B cell (primary cell): ENCODE measurements around the gene GSTO2. TPM values are rescaled to one million over a fixed set of nuclear protein-coding genes. Genes with fewer than 3 reads are reported as not detected.

Experiments used
- ATAC-seq: fragments of 200-7000 bp; cut with Tn5 transposase; one replicate; pipeline ENCODE4 v1.10.0; 2021; ENCODE audit warnings: low read depth, mild to moderate bottlenecking, moderate number of reproducible peaks, moderate library complexity
- CTCF ChIA-PET: fragments of 350-600 bp; sonication (Branson Sonifier 250); formaldehyde crosslinking; loops from one replicate; lab custom pipeline; 2021; ENCODE audit warnings: antibody characterized with exemption, inconsistent platforms; lab: Charles Lee
- POLR2A ChIA-PET: fragments of 350-600 bp; sonication (Branson Sonifier 250); formaldehyde crosslinking; loops from one replicate; lab custom pipeline; 2021; ENCODE audit warnings: antibody characterized with exemption; lab: Charles Lee
- DNase-seq: peaks from one replicate; pipeline ENCODE4 v3.0.0; 2013
- H2AFZ ChIP-seq: 2 replicates; pipeline ENCODE4 v1.6.1; 2012; ENCODE audit warnings: mild to moderate bottlenecking, low read depth, low read length; ENCODE audit not compliant: insufficient read depth, poor library complexity, severe bottlenecking
- H3K27ac ChIP-seq, 2 donors: 1 replicate in 1 of 2; 2 replicates in 1 of 2; pipeline ENCODE4 v1.5.1; 2012 to 2013; ENCODE audit warnings: low read length in 2 of 2, mild to moderate bottlenecking in 2 of 2, moderate library complexity in 1 of 2
- H3K27me3 ChIP-seq, 4 experiments: fragments of 200-600 bp in 1 of 4; sonication (generic) in 1 of 4; replicated peaks in 1 of 4; 1 replicate in 2 of 4; 2 replicates in 2 of 4; pipeline versions ENCODE4 v1.6.1 to v1.7.0; 2013 to 2016; ENCODE audit warnings: low read length in 3 of 4, mild to moderate bottlenecking in 2 of 4, mixed read lengths in 1 of 4, moderate library complexity in 1 of 4; ENCODE audit not compliant: insufficient read depth in 4 of 4, control insufficient read depth in 3 of 4; ENCODE audit errors: control extremely low read depth in 1 of 4
- H3K36me3 ChIP-seq, 2 experiments: replicated peaks in 1 of 2; 1 replicate in 1 of 2; 2 replicates in 1 of 2; pipeline versions ENCODE4 v1.6.1 to v1.7.1; 2013; ENCODE audit warnings: low read length in 1 of 2; ENCODE audit not compliant: insufficient read depth in 2 of 2, control insufficient read depth in 1 of 2; ENCODE audit errors: control extremely low read depth in 1 of 2, extremely low read depth in 1 of 2
- H3K4me1 ChIP-seq, 2 donors: fragments of 200-600 bp in 1 of 2; sonication (generic) in 1 of 2; 1 replicate in 1 of 2; 2 replicates in 1 of 2; pipeline versions ENCODE4 v1.5.1 to v1.6.1; 2013 to 2017; ENCODE audit warnings: low read length in 2 of 2; ENCODE audit not compliant: control insufficient read depth in 2 of 2, insufficient read depth in 2 of 2
- H3K4me2 ChIP-seq: replicated peaks from 2 replicates; pipeline ENCODE3; 2012; ENCODE audit warnings: mild to moderate bottlenecking, low read depth, low read length; ENCODE audit not compliant: poor library complexity, severe bottlenecking
- H3K4me3 ChIP-seq, 5 experiments: fragments of 200-600 bp in 1 of 5; sonication (generic) in 1 of 5; 1 replicate in 3 of 5; 2 replicates in 2 of 5; pipeline versions ENCODE4 v1.5.1 to v1.7.0; 2011 to 2016; ENCODE audit warnings: low read length in 4 of 5, mild to moderate bottlenecking in 4 of 5, low read depth in 2 of 5, control low read depth in 1 of 5, moderate library complexity in 1 of 5; ENCODE audit not compliant: insufficient read depth in 1 of 5; ENCODE audit errors: control extremely low read depth in 1 of 5, extremely low read depth in 1 of 5
- H3K79me2 ChIP-seq: fragments of 200-600 bp; sonication (generic); one replicate; pipeline ENCODE4 v1.6.0; 2016; ENCODE audit warnings: low read length; ENCODE audit not compliant: control insufficient read depth, insufficient read depth
- H3K9ac ChIP-seq: fragments of 200-600 bp; sonication (generic); 2 replicates; pipeline ENCODE4 v1.6.1; 2017; ENCODE audit warnings: mild to moderate bottlenecking, low read length, moderate library complexity
- H3K9me3 ChIP-seq, 3 donors: one replicate each; pipeline versions ENCODE4 v1.6.1 to v1.7.1; 2013; ENCODE audit warnings: low read length in 2 of 3; ENCODE audit not compliant: control insufficient read depth in 2 of 3, insufficient read depth in 1 of 3; ENCODE audit errors: control extremely low read depth in 1 of 3
- H4K20me1 ChIP-seq: 2 replicates; pipeline ENCODE4 v1.6.0; 2012; ENCODE audit warnings: mild to moderate bottlenecking, low read length; ENCODE audit not compliant: insufficient read depth, control insufficient read depth, poor library complexity, severe bottlenecking
- H3K27ac Mint-ChIP-seq: one replicate; pipeline ENCODE4 v1.8.0; 2021; ENCODE audit warnings: mixed read lengths
- H3K27me3 Mint-ChIP-seq: one replicate; pipeline ENCODE4 v1.8.0; 2021; ENCODE audit warnings: mixed read lengths
- H3K4me1 Mint-ChIP-seq: one replicate; pipeline ENCODE4 v1.8.0; 2021; ENCODE audit warnings: mixed read lengths
- H3K4me3 Mint-ChIP-seq: one replicate; pipeline ENCODE4 v1.8.0; 2021; ENCODE audit warnings: mixed read lengths
- H3K9me3 Mint-ChIP-seq: one replicate; pipeline ENCODE4 v1.8.0; 2022; ENCODE audit warnings: mixed read lengths; ENCODE audit not compliant: insufficient read depth
- EZH2 ChIP-seq: IDR thresholded peaks from 2 replicates; pipeline ENCODE4 v1.6.1; 2012; ENCODE audit warnings: borderline replicate concordance, low read depth, mild to moderate bottlenecking, moderate library complexity, low read length; ENCODE audit not compliant: insufficient read depth, poor library complexity, severe bottlenecking
- WGBS: methylation state at CpG from one replicate; pipeline ENCODE4 v1.1.5; 2013; ENCODE audit warnings: missing lambda C conversion rate; ENCODE audit not compliant: insufficient coverage; 5-methylcytosine and 5-hydroxymethylcytosine counted together
- intact Hi-C: fragments of 100-400 bp; cut with micrococcal nuclease; formaldehyde crosslinking; loops from one replicate; pipeline ENCODE4 v1.10.0; 2022
- polyA plus RNA-seq: library from polyadenylated mRNA; depleted of rRNA; stranded (reverse); fragments of >200 nt; gene quantifications from 2 replicates; pipeline ENCODE4 v1.2.3, GENCODE V29; 2012
- total RNA-seq, 2 donors: library from RNA; stranded (reverse); fragments of 120-200 nt in 1 of 2; gene quantifications; 1 replicate in 1 of 2; 2 replicates in 1 of 2; pipeline versions ENCODE4 v1.2.3 to v1.2.4, GENCODE V29; 2013 to 2022
- TF ChIP-seq, protein P1 (sequence below): fragments of 200-600 bp; IDR thresholded peaks from one replicate; pipeline ENCODE4 v1.8.0; 2022; ENCODE audit warnings: antibody characterized with exemption, mild to moderate bottlenecking

The GSTO2 gene
- total and polyA plus RNA-seq, 2 donors (not counting 1 experiment from before 2014, with no cell fraction given), result 0.16 to 0.89 TPM

DNA sequence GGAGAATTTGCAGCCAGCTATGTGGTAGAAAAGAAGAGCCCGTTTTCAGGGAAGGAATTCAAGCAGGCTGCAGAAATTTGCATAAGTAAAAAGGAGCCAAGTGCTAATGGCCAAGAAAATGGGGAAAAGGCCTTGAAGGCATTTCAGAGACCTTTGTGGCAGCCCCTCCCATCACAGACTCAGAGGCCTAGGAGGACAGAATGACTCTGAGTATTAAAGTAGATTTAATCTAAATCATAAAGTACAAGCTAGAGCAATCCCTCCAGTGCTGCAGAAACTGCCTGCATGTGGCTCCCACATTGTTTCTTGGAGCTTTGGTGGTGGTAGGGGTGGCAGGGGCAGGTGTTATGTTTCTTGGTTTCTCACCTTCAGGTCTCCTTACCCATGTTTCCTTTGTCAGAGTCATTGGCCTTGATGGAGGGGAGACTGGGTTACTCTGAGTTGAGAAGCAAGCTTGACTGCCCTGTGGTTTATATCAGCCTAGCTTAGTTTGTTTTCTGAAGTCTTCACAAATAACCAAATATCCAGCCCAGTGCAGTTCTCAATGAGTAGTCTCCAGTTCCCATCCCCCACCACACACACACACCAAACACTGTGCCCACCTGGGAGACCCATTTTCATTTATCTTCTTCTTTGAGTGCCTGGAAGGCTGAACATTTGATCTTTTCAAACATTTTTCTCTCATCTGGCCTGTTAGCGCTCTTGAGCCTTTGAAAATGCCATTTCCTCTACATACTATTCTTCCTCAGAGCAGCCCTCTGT, 34.8 kb downstream of the GSTO2 start:
- WGBS, result 50% methylated on average over 2 of the region's 2 CpGs
- Histone ChIP-seq H3K9ac (no peak overlapping the region), H3K4me1 (peaks cover 10 to 20% of the 10 kb centered on the region in 2 donors), H3K9me3 (no peaks in the 10 kb centered on the region), H2AFZ (no peak overlapping the region), H3K27me3 (peaks cover 0 to 13% (median 0%) of the 10 kb centered on the region in 4 experiments), H3K36me3 (no peaks in the 10 kb centered on the region), H3K27ac (no peak overlapping the region), H3K4me2 (no peak overlapping the region), H3K79me2 (no peaks in the 10 kb centered on the region), H4K20me1 (no peaks in the 10 kb centered on the region), H3K4me3 (no peak overlapping the region)
- intact Hi-C loops, result no loop called here
- Mint-ChIP-seq H3K4me1 (peaks cover 17% of the 10 kb centered on the region), H3K9me3 (no peaks in the 10 kb centered on the region), H3K4me3 (no peak overlapping the region), H3K27me3 (peaks cover 19% of the 10 kb centered on the region), H3K27ac (no peak overlapping the region)
- no peak for TF ChIP-seq EZH2
- TF ChIP-seq, protein P1, sequence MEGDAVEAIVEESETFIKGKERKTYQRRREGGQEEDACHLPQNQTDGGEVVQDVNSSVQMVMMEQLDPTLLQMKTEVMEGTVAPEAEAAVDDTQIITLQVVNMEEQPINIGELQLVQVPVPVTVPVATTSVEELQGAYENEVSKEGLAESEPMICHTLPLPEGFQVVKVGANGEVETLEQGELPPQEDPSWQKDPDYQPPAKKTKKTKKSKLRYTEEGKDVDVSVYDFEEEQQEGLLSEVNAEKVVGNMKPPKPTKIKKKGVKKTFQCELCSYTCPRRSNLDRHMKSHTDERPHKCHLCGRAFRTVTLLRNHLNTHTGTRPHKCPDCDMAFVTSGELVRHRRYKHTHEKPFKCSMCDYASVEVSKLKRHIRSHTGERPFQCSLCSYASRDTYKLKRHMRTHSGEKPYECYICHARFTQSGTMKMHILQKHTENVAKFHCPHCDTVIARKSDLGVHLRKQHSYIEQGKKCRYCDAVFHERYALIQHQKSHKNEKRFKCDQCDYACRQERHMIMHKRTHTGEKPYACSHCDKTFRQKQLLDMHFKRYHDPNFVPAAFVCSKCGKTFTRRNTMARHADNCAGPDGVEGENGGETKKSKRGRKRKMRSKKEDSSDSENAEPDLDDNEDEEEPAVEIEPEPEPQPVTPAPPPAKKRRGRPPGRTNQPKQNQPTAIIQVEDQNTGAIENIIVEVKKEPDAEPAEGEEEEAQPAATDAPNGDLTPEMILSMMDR, result no peak
- ChIA-PET POLR2A (no interaction called here), CTCF (interaction anchor here (0.7 to 23.3 kb wide), 5 partner anchors 11 to 44 kb away, joined by 3 to 594 read pairs (median 108); partner anchors contain the start of genes CFAP58 and ITPRIP)
- ATAC-seq (no peak), DNase-seq (no peak)

- H3K27ac ChIP-seq, result no peak overlapping the region
- Mint-ChIP-seq H3K4me3 (no peak overlapping the region), H3K27me3 (peaks cover 13% of the 10 kb centered on the region), H3K4me1 (peaks cover 21% of the 10 kb centered on the region), H3K9me3 (no peaks in the 10 kb centered on the region), H3K27ac (no peak overlapping the region)
- H3K79me2 ChIP-seq, result no peaks in the 10 kb centered on the region
- H3K4me3 ChIP-seq, result no peak overlapping the region
- no peak overlapping the region for H2AFZ ChIP-seq
- peaks cover 0 to 7% (median 0%) of the 10 kb centered on the region in 4 experiments for H3K27me3 ChIP-seq
- no peaks in the 10 kb centered on the region for H3K36me3 ChIP-seq
- no peaks in the 10 kb centered on the region for H3K9me3 ChIP-seq
- no peaks in the 10 kb centered on the region for H4K20me1 ChIP-seq
- H3K9ac ChIP-seq, result no peak overlapping the region
- no peak for ATAC-seq
- ChIA-PET POLR2A (interaction anchor here (1.4 kb wide), 1 partner anchor 35 kb away, joined by 3 read pairs; the partner anchor contains the start of gene GSTO2), CTCF (interaction anchor here (0.7 to 23.3 kb wide), 7 partner anchors 12 to 416 kb away, joined by 3 to 594 read pairs (median 42); partner anchors contain the start of genes CFAP58 and ITPRIP)
- intact Hi-C loops, result no loop called here
- no peak overlapping the region for H3K4me2 ChIP-seq
- 90% methylated on average over 2 of the region's 4 CpGs for WGBS
- DNase-seq, result no peak
- H3K4me1 ChIP-seq, result peaks cover 13 to 21% of the 10 kb centered on the region in 2 donors
- no peak for TF ChIP-seq EZH2
- TF ChIP-seq, protein P1, result no peak
Observed at GRCh38 chr10:104304356-104304745, 35.4 kb downstream of the GSTO2 start.
